Dermis blood vessel endothelial cell (primary cell): ENCODE data around the gene ROBO1. TPM values are rescaled to one million over a fixed set of nuclear protein-coding genes. Genes with fewer than 3 reads are reported as not detected.

Experiments used
- DNase-seq: peaks from one replicate; pipeline ENCODE4 v3.0.0; 2010
- total RNA-seq: library from RNA; depleted of rRNA; stranded (reverse); fragments of >200 nt; gene quantifications from 2 replicates; pipeline ENCODE4 v1.2.3, GENCODE V29; 2014

ROBO1 gene
- total RNA-seq, 1 donor from 2014 or later = 1.0 TPM

- no peak for DNase-seq
These were observed 940.2 kb downstream of the ROBO1 start for GRCh38 chr3:78827618-78828017.

GRCh38 chr3:78825858-78826215, 942.0 kb downstream of the ROBO1 start:
- DNase-seq = no peak

- DNase-seq = no peak
These were observed 942.5 kb downstream of the ROBO1 start for GRCh38 chr3:78825118-78825857.

- DNase-seq = no peak
These were observed 943.9 kb downstream of the ROBO1 start for GRCh38 chr3:78823859-78824258.

- DNase-seq = no peak
These were observed 944.4 kb downstream of the ROBO1 start for GRCh38 chr3:78823434-78823833.

GRCh38 chr3:78822726-78823125, 945.1 kb downstream of the ROBO1 start:
- no peak for DNase-seq

- DNase-seq = no peak
These were observed 947.3 kb downstream of the ROBO1 start for GRCh38 chr3:78820542-78820941.

GRCh38 chr3:78818161-78818985, 949.4 kb downstream of the ROBO1 start:
- no peak for DNase-seq

GRCh38 chr3:78814893-78815562, 952.8 kb downstream of the ROBO1 start:
- DNase-seq = no peak

- DNase-seq = no peak
These were observed 955.6 kb downstream of the ROBO1 start for GRCh38 chr3:78812166-78812565.

- no peak for DNase-seq
These were observed 957.8 kb downstream of the ROBO1 start for GRCh38 chr3:78809966-78810365.

GRCh38 chr3:78804251-78805037, 963.4 kb downstream of the ROBO1 start:
- no peak for DNase-seq

- DNase-seq = no peak
These were observed 965.3 kb downstream of the ROBO1 start for GRCh38 chr3:78802562-78802930.

- DNase-seq = no peak
These were observed 965.8 kb downstream of the ROBO1 start for GRCh38 chr3:78801926-78802561.

- DNase-seq = no peak
These were observed 968.1 kb downstream of the ROBO1 start for GRCh38 chr3:78799681-78800080.

GRCh38 chr3:78798266-78798832, 969.4 kb downstream of the ROBO1 start:
- DNase-seq = no peak

GRCh38 chr3:78794431-78794830, 973.4 kb downstream of the ROBO1 start:
- DNase-seq = no peak

GRCh38 chr3:78792733-78793132, 975.1 kb downstream of the ROBO1 start:
- DNase-seq = no peak

GRCh38 chr3:78792212-78792611, 975.6 kb downstream of the ROBO1 start:
- no peak for DNase-seq

- DNase-seq = no peak
These were observed 976.0 kb downstream of the ROBO1 start for GRCh38 chr3:78791753-78792152.

- no peak for DNase-seq
These were observed 979.0 kb downstream of the ROBO1 start for GRCh38 chr3:78788839-78789238.

- no peak for DNase-seq
These were observed 982.8 kb downstream of the ROBO1 start for GRCh38 chr3:78785004-78785403.
